H1 (cell line): ENCODE results near the gene AVPR1A. TPM values are rescaled to one million over a fixed set of nuclear protein-coding genes. Genes with fewer than 3 reads are reported as not detected.

Source experiments
- CTCF ChIA-PET: fragments of 300-600 bp; sonication (Branson Sonifier 250); formaldehyde crosslinking; loops from one replicate; lab custom pipeline; 2021; ENCODE audit not compliant: partially characterized antibody; lab: Charles Lee
- POLR2A ChIA-PET: fragments of 300-600 bp; sonication (Branson Sonifier 250); formaldehyde crosslinking; loops from one replicate; lab custom pipeline; 2021; ENCODE audit warnings: inconsistent platforms; ENCODE audit not compliant: partially characterized antibody; lab: Charles Lee
- DNase-seq, 2 experiments: peaks; one replicate each; pipeline versions ENCODE4 v3.0.0 to v3.0.0-alpha.2; 2010 to 2022; ENCODE audit warnings: low spot score in 2 of 2, low read depth in 1 of 2, mixed read lengths in 1 of 2
- FAIRE-seq: peaks from 2 replicates; lab custom pipeline; 2011; peaks lifted over from hg19 to GRCh38; lab: Jason Lieb, UNC
- H2AFZ ChIP-seq: 2 replicates; pipeline ENCODE4 v1.8.1; 2012; ENCODE audit warnings: low read length, inconsistent platforms
- H2AK5ac ChIP-seq: 2 replicates; pipeline ENCODE4 v1.6.1; 2013; ENCODE audit warnings: low read depth, low read length
- H2BK120ac ChIP-seq: replicated peaks from 2 replicates; pipeline ENCODE3; 2013; ENCODE audit warnings: low read depth, low read length, inconsistent platforms
- H2BK12ac ChIP-seq: 2 replicates; pipeline ENCODE4 v1.6.1; 2013; ENCODE audit warnings: low read depth, low read length
- H2BK15ac ChIP-seq: 2 replicates; pipeline ENCODE4 v1.6.1; 2013; ENCODE audit warnings: low read length
- H2BK20ac ChIP-seq: 2 replicates; pipeline ENCODE4 v1.6.1; 2013; ENCODE audit warnings: low read length
- H2BK5ac ChIP-seq: 2 replicates; pipeline ENCODE4 v1.6.1; 2013; ENCODE audit warnings: low read depth, low read length
- H3K14ac ChIP-seq: 2 replicates; pipeline ENCODE4 v1.6.1; 2013; ENCODE audit warnings: inconsistent platforms; ENCODE audit not compliant: insufficient read length
- H3K18ac ChIP-seq: 2 replicates; pipeline ENCODE4 v1.6.1; 2013; ENCODE audit warnings: low read length; ENCODE audit errors: extremely low read depth
- H3K23ac ChIP-seq: 2 replicates; pipeline ENCODE4 v1.6.1; 2013; ENCODE audit warnings: inconsistent platforms; ENCODE audit not compliant: insufficient read length
- H3K23me2 ChIP-seq: 2 replicates; pipeline ENCODE4 v1.6.1; 2013; ENCODE audit warnings: low read depth, low read length
- H3K27ac ChIP-seq: 2 replicates; pipeline ENCODE4 v1.6.1; 2011; ENCODE audit warnings: low read depth, low read length, inconsistent platforms
- H3K27me3 ChIP-seq, 4 experiments: replicated peaks in 1 of 4; 1 replicate in 1 of 4; 2 replicates in 3 of 4; pipeline versions ENCODE4 v1.6.1 to v1.8.1; 2011 to 2013; ENCODE audit warnings: low read length in 3 of 4, mild to moderate bottlenecking in 3 of 4, inconsistent platforms in 2 of 4, mixed read lengths in 2 of 4, moderate library complexity in 1 of 4; ENCODE audit not compliant: control insufficient read depth in 3 of 4, insufficient read depth in 3 of 4; ENCODE audit errors: extremely low read depth in 1 of 4
- H3K36me3 ChIP-seq, 4 experiments: 2 replicates each; pipeline versions ENCODE4 v1.6.1 to v1.8.1; 2011 to 2013; ENCODE audit warnings: mild to moderate bottlenecking in 4 of 4, low read length in 3 of 4, moderate library complexity in 2 of 4, control low read depth in 1 of 4, inconsistent platforms in 1 of 4; ENCODE audit not compliant: insufficient read depth in 4 of 4, control insufficient read depth in 2 of 4
- H3K4ac ChIP-seq: replicated peaks from 2 replicates; pipeline ENCODE3; 2013; ENCODE audit warnings: low read length, low read depth, mixed read lengths, inconsistent platforms; ENCODE audit not compliant: insufficient read length
- H3K4me1 ChIP-seq, 4 experiments: replicated peaks in 1 of 4; 1 replicate in 1 of 4; 2 replicates in 3 of 4; pipeline versions ENCODE4 v1.6.1 to v1.8.1; 2011 to 2013; ENCODE audit warnings: low read length in 3 of 4, inconsistent platforms in 2 of 4, mixed read lengths in 1 of 4; ENCODE audit not compliant: insufficient read depth in 4 of 4, control insufficient read depth in 3 of 4
- H3K4me2 ChIP-seq, 2 experiments: 2 replicates each; pipeline versions ENCODE4 v1.6.1 to v1.8.1; 2011 to 2013; ENCODE audit warnings: low read depth in 2 of 2, low read length in 2 of 2, control low read depth in 1 of 2, inconsistent platforms in 1 of 2, mild to moderate bottlenecking in 1 of 2; ENCODE audit not compliant: insufficient read depth in 1 of 2
- H3K4me3 ChIP-seq, 4 experiments: fragments of 200-600, 300-600 bp in 1 of 4; sonication (generic), shearing (Covaris generic), sonication (Bioruptor Twin) in 1 of 4; 2 replicates each; pipeline versions ENCODE4 v1.5.1 to v1.8.1; 2011 to 2016; ENCODE audit warnings: low read length in 4 of 4, low read depth in 3 of 4, control low read depth in 2 of 4, inconsistent platforms in 2 of 4, mild to moderate bottlenecking in 2 of 4, mixed read lengths in 1 of 4, moderate library complexity in 1 of 4; ENCODE audit not compliant: insufficient read depth in 2 of 4; ENCODE audit errors: extremely low read depth in 1 of 4
- H3K56ac ChIP-seq: replicated peaks from 2 replicates; pipeline ENCODE3; 2013; ENCODE audit warnings: low read depth, mild to moderate bottlenecking, mixed read lengths, low read length, inconsistent platforms; ENCODE audit not compliant: insufficient read length
- H3K79me1 ChIP-seq: 2 replicates; pipeline ENCODE4 v1.6.1; 2013; ENCODE audit warnings: low read depth, low read length, control low read depth
- H3K79me2 ChIP-seq, 2 experiments: 2 replicates each; pipeline versions ENCODE4 v1.6.1 to v1.8.1; 2012 to 2013; ENCODE audit warnings: low read length in 2 of 2, mild to moderate bottlenecking in 2 of 2, inconsistent platforms in 1 of 2; ENCODE audit not compliant: insufficient read depth in 2 of 2, control insufficient read depth in 1 of 2
- H3K9ac ChIP-seq, 4 experiments: replicated peaks in 1 of 4; 1 replicate in 1 of 4; 2 replicates in 3 of 4; pipeline versions ENCODE4 v1.6.1 to v1.8.1; 2011 to 2013; ENCODE audit warnings: low read depth in 3 of 4, low read length in 3 of 4, control low read depth in 2 of 4, mild to moderate bottlenecking in 2 of 4, moderate library complexity in 2 of 4, inconsistent platforms in 1 of 4; ENCODE audit errors: extremely low read depth in 1 of 4
- H3K9me3 ChIP-seq, 2 experiments: 2 replicates each; pipeline versions ENCODE4 v1.6.1 to v1.8.1; 2012 to 2013; ENCODE audit warnings: mild to moderate bottlenecking in 2 of 2, moderate library complexity in 2 of 2, control low read depth in 1 of 2, inconsistent platforms in 1 of 2, low read depth in 1 of 2, low read length in 1 of 2, mixed read lengths in 1 of 2; ENCODE audit not compliant: insufficient read depth in 2 of 2
- H4K20me1 ChIP-seq, 2 experiments: replicated peaks in 1 of 2; 2 replicates each; pipeline versions ENCODE3 to v1.8.1; 2011 to 2013; ENCODE audit warnings: inconsistent platforms in 2 of 2, low read length in 2 of 2, mild to moderate bottlenecking in 1 of 2; ENCODE audit not compliant: insufficient read depth in 2 of 2, control insufficient read depth in 1 of 2
- H4K5ac ChIP-seq: 2 replicates; pipeline ENCODE4 v1.6.1; 2013; ENCODE audit warnings: low read length, low read depth, mixed read lengths, inconsistent platforms; ENCODE audit not compliant: insufficient read length
- H4K8ac ChIP-seq: 2 replicates; pipeline ENCODE4 v1.8.0; 2013; ENCODE audit warnings: mild to moderate bottlenecking, moderate library complexity, low read length, inconsistent platforms; ENCODE audit not compliant: insufficient read depth; ENCODE audit errors: extremely low read depth
- H4K91ac ChIP-seq: replicated peaks from 2 replicates; pipeline ENCODE3; 2013; ENCODE audit warnings: low read length, mixed read lengths, inconsistent platforms; ENCODE audit not compliant: insufficient read length
- ATF2 ChIP-seq: IDR thresholded peaks from 2 replicates; pipeline ENCODE4 v1.6.1; 2012; ENCODE audit warnings: low read length, inconsistent platforms
- BACH1 ChIP-seq: IDR thresholded peaks from 2 replicates; pipeline ENCODE4 v1.6.1; 2012; ENCODE audit warnings: low read length, improper control_type of control experiment
- HDAC2 ChIP-seq, 2 experiments: fragments of 300-600 bp in 1 of 2; sonication (generic) in 1 of 2; IDR thresholded peaks; 2 replicates each; pipeline ENCODE4 v1.6.1; 2011 to 2012; ENCODE audit warnings: low read depth in 2 of 2, low read length in 2 of 2, mild to moderate bottlenecking in 2 of 2, moderate library complexity in 2 of 2, borderline replicate concordance in 1 of 2, inconsistent platforms in 1 of 2
- JUN ChIP-seq: IDR thresholded peaks from 2 replicates; pipeline ENCODE4 v1.6.1; 2011; ENCODE audit warnings: low read depth, mild to moderate bottlenecking, improper control_type of control experiment, low read length
- polyA plus RNA-seq, 7 experiments: library from polyadenylated mRNA; depleted of rRNA in 3 of 7; stranded (reverse) in 5 of 7; unstranded in 2 of 7; fragments of >200 nt in 5 of 7; fragments of 200-250 nt in 2 of 7; gene quantifications; 1 replicate in 5 of 7; 2 replicates in 1 of 7; 4 replicates in 1 of 7; pipeline versions ENCODE4 v1.2.1 to v1.2.3, GENCODE V29; 2011 to 2013; ENCODE audit warnings: missing spikeins in 2 of 7, mixed read lengths in 2 of 7
- total RNA-seq: library from RNA; stranded (reverse); fragmentation: NEBNext Ultra II Directional; extraction: Animal tissue kit (Norgen Biotek cat#: 25700); gene quantifications from 2 replicates; pipeline ENCODE4 v1.2.1, GENCODE V29; 2021

Gene AVPR1A
- total and polyA plus RNA-seq, 2 of the 8 experiments (the other 6 are each of a cell fraction or from before 2014, with no cell fraction given) = 0.14 to 0.20 TPM

- DNase-seq = no peak
- H3K23ac ChIP-seq = no peak overlapping the region
- H4K5ac ChIP-seq = no peak overlapping the region
- H3K4ac ChIP-seq = no peak overlapping the region
- TF ChIP-seq JUN (no peak), ATF2 (no peak), HDAC2 (IDR thresholded peaks at IDR 0.05; ENCODE audit: borderline replicate concordance in 1 of 2, low read depth in 2 of 2, low read length in 2 of 2) (no peak), BACH1 (no peak)
- H2BK15ac ChIP-seq = no peak overlapping the region
- no peak overlapping the region for H3K4me2 ChIP-seq
- H3K4me3 ChIP-seq = no peak overlapping the region
- H2BK5ac ChIP-seq = no peak overlapping the region
- H3K23me2 ChIP-seq = no peaks in the 10 kb centered on the region
- H2BK120ac ChIP-seq = no peak overlapping the region
- H3K4me1 ChIP-seq = no peaks in the 10 kb centered on the region
- H3K9ac ChIP-seq = no peak overlapping the region
- no peak overlapping the region for H3K27ac ChIP-seq
- FAIRE-seq = no peak
- no peaks in the 10 kb centered on the region for H3K79me1 ChIP-seq
- H4K8ac ChIP-seq = no peak overlapping the region
- no peaks in the 10 kb centered on the region for H4K20me1 ChIP-seq
- H2AFZ ChIP-seq = no peak overlapping the region
- no peak overlapping the region for H3K14ac ChIP-seq
- ChIA-PET POLR2A (no interaction called here), CTCF (interaction anchor here (3.7 kb wide), 1 partner anchor 18 kb away, joined by 19 read pairs; the partner anchor contains the start of gene AVPR1A)
- no peak overlapping the region for H3K18ac ChIP-seq
- H4K91ac ChIP-seq = no peak overlapping the region
- no peak overlapping the region for H2AK5ac ChIP-seq
- no peaks in the 10 kb centered on the region for H3K27me3 ChIP-seq
- H2BK20ac ChIP-seq = no peak overlapping the region
- H3K36me3 ChIP-seq = no peaks in the 10 kb centered on the region
- no peak overlapping the region for H3K56ac ChIP-seq
- no peaks in the 10 kb centered on the region for H3K79me2 ChIP-seq
- no peak overlapping the region for H2BK12ac ChIP-seq
- H3K9me3 ChIP-seq = peaks cover 6 to 7% of the 10 kb centered on the region in 2 experiments; a peak in 1 of 4 replicates
Observed at GRCh38 chr12:63170321-63170720, 19.3 kb upstream of the AVPR1A start.
